GM12892 (cell line): Measurements from ENCODE around the gene HSFX3.

Source experiments
- POLR2A ChIP-seq: IDR thresholded peaks from 2 replicates; pipeline ENCODE4 v1.6.1; 2011; ENCODE audit warnings: low read depth, low read length, control low read depth
- POLR2AphosphoS5 ChIP-seq: IDR thresholded peaks from 2 replicates; pipeline ENCODE4 v1.6.1; 2011; ENCODE audit warnings: low read depth, low read length, control low read depth
- TAF1 ChIP-seq: IDR thresholded peaks from 2 replicates; pipeline ENCODE4 v1.6.1; 2011; ENCODE audit warnings: low read depth, mild to moderate bottlenecking, control low read depth, low read length, borderline replicate concordance

DNA sequence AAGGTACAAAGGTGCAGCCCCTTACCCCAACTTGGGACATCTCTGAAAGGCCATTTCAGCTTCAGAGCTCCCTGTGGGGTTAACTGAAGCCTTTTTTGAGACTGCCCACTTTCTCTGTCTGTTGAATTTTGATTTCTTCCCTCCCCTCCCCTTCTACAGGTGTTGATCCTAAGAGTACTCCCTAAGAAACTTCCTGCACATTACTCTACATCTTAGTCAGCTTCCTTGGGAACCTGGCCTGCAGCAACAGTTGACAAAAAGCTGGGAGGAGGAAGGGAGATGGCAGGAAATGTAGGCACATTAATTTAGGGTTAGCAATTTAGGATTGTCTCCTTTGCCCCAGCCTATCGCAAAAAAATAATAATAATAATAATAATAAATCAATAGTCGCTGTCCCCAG lies 43.4 kb downstream of the HSFX3 start:
- TF ChIP-seq POLR2A (no peak), POLR2AphosphoS5 (no peak), TAF1 (no peak)
